Measurements from ENCODE around the gene IL25. TPM values are rescaled to one million over a fixed set of nuclear protein-coding genes. Genes with fewer than 3 reads are reported as not detected.
"Not testable (repeated sequence)": the region's sequence is repeated elsewhere in the genome, so short reads cannot be mapped to it uniquely, and the experiment has no call there.

Gene IL25
- total RNA-seq, 1 donor from 2014 or later: not detected

DNA sequence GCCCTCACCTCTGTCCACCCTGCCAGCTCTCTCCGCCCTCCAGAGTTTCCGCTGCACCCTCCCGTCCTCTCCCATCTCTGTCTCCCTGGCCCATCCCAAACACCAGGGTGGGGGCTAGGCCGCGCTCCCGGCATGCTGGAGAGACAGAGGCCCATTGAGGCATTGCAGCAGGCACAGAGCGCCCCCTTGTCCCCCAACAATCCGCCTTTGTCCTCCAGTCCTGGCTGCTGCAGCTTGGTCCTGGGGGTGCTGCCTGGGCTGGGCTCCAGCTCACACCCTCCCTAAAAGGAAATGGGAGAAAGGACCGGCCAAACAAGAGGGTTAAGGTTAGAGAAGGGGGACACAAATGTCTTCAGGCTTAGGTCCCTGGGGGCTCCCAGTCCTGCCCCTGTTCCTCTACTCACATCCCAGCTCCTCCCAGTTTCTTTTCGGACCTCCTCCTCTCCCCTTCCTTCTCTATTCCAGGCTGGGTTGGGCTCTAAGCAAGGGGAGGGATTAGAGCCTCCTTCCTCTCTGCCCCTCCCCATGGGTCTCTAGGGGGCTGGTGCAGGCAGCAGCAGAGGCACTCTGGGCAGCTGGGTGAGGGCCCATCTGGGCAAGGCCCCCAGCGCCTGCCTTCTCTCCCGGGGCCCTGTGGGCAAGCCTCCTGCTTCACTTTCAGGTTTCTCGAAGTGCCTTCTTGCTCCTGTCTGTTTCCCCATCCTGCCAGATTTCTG, 4.0 kb downstream of the IL25 start, which contains the start of gene CMTM5:
TSS of gene CMTM5 (plus strand) at position 565 of the 716 bp plus-strand sequence. CDS start 206 bp downstream, outside the sequence.
- ATAC-seq: no peak

DNA sequence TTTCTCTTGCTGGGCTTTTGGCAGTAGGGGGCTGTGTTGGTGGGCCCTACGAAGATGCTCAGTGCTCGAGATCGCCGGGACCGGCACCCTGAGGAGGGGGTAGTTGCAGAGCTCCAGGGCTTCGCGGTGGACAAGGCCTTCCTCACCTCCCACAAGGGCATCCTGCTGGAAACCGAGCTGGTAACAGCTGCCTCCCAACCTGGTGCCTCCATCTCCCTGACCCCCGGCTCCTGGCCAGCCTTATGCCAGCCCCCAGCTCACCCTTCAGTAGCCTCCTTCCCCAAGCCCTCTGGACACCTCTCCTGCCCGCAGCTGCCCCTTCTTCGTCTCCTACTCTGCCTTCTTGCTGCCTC, 4.6 kb downstream of the IL25 start:
- ATAC-seq: no peak

DNA sequence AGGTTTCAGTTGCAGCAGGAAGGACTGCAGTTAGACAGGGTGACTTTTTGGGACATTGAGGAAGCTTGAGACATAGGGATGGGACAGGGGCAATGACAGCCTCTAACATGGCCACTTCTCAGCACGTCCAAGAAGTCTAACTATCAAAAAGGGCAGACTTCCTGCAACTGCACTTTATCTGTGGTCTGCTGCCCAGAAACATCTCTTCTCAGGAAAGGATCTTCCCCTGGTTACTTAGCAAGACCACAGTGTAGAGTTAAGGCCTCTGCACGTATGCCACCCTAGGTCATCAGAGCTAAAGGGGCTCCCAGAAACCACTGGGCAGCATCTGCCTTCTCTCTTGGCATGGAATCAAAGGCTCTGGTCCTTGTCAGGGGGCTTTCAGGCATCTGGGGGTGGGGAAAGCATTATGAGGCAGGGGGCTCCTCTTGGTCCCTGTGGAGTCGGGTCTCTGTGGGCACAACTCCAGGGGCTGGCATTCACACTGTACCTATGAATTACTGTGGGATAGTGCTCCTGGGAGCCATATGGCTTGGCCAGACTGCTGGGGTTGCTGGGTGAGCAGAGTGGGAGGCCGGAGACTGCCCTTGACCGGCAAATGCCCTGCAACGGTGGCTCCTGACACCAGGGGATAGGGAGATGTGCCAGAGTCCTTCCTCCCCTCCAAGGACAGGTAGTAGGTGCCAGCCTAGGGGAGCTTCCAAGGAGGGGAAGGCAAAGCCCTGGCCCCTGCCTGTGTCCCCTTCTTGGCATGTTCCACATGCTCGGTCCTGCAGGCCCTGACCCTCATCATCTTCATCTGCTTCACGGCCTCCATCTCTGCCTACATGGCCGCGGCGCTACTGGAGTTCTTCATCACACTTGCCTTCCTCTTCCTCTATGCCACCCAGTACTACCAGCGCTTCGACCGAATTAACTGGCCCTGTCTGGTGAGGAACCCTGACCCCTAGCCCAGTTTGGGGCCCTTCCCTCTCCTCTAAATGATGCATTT, 5.3 kb downstream of the IL25 start:
- ATAC-seq: no peak

DNA sequence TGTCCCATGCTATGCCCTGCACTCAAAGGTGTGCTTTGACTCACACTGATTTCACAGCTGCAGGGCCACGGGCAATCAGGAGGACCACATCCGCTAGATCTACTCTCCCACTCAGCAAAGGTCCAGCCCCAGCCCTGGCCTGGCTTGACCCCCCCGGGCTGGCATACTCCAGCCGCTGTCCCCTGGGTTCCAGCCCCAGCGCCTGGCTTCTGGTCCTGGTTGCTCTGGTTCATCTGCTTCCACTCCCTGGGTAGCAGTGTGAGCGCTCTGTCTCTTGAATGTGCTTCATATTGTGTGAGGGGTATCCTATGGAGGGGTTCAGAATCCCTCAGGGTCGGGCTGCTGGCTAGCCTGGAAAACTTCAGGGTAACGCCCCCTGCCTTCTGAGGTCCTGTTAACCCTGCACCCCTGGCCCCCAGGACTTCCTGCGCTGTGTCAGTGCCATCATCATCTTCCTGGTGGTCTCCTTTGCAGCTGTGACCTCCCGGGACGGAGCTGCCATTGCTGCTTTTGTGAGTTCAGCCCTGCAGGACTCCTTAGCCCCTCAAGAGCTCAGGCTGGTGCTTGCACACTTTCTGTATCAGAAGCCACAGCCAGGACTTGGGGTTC, 6.1 kb downstream of the IL25 start:
- no peak for ATAC-seq

DNA sequence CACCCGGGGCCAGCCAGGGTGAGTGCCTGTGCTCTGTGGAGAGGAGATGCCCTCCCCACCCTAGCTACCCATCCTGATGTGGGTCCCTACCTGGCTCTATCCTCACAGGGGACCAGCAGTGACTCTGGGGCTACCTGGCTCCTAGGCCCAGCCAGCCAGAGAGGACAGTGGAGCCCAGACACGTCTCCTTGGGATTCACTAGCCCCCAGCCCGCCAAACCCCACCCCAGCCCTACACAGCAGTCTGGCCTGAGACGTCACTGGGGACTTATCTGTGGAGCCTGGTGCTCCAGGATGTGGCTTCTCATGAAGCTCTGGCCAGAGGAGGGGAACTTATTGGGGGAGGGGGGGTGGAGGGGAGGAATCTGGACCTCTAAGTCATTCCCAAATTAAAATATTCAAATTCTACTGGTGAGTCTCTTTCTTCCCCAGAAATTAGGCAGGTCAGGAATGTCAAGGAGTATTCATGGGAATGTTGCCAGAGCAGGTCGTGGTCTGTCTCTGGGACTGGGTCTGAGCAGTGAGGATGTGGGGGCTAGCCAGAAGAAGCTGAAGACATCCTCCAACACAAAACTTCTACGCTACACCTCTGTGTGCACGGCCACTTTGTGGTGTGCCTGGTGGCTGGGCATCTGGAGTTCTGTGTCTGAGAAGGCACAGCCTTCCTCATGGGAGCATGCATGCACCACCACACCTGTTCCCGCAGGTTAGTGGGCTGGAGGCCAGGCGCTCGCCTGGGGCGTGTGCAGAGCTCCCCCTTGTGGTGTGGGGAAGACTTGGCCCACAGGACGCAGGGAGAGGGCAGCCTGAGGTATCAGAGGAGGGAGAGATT, 7.0 kb downstream of the IL25 start:
- peak; percentile 96 for ATAC-seq

DNA sequence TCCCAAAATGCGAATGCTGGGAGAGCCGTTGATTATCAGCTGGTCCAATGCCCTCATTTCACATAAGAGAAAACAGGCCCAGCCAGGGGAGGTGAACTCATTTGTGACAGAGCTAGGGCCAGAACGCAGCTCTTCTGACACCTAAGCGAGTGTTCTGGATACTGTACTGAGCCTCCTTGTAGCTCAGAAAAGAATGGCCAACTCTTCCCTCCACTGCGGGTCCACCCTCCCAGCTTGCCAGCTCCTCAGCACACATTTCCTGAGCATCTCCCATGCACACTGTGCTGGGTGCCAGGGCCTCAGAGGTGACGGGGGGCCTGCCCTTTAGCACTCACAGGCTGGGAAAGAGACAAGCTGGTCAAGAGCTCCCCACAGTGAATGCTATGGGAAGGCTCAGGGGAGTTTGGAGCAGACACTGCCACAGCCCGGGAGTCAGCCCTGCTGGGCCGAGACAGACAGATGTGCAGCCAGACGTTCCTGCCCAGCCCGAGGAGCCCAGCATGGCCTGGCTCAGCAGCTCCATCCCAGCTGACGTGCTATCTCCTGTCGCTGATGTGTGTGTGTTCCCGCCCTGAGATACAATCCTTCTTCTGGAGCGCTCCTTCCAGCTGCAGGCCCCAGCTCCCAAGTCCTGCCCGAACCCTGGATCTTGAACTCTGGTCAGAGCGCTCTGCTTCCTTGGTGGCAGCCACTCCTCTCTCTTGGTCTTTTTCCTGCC, 7.7 kb downstream of the IL25 start:
- no peak for ATAC-seq

DNA sequence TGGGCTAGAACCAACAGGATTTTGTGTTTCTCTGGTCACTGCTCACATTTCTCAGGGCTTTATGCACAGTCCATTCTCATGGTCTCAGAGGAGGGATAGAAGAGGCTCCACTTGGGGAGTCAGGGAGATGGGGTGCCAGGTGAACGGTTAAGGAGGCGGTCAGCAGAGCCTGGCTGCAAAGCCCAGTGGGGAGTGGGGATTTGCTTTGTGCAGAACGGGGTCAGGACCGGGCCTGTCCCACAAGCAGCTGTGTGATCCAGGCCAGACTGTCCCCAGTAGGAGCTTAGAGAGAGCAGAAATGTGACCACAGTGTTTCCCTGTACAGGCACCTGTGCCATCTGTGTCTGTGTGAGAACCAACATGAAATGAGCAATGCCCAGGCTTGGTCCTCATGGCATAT, 8.4 kb downstream of the IL25 start:
- no peak for ATAC-seq

DNA sequence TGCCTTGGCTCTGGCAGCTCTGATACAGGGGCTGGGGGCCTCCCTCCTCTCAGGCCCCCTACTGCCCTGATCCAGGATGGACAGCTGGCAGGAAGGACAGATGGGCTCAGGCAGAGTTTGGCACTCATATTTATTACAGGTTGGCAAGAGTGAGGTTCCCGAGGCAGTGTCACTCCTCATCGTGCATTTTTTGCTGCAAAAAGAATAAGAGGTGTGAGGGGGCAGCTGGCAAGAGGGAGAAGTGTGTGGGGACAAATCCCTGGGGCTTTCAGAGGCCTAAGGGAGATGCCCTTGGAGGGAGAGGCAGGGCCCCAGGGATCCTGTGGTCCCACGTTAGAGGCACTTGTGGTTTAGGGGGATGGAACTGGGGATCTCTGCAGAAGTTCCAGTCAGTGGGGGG, 9.3 kb downstream of the IL25 start:
- ATAC-seq: no peak

DNA sequence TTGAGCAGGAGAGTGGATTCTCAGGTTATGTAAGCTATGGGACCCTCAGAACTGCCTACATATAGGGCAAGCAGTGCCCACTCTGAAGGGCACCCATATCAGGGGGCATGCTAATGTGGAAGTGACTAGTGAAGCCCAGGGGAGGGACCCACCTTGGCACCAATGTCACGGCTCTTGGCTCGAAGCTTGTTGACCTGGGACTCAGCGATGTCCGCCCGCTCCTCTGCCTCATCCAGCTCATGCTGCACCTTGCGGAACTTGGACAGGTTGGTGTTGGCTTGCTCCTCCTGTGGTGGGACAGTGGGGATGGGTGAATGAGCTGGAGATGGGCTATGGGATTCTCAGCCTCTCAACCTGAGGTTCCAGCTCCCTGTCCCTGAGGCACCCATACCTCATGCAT, 9.7 kb downstream of the IL25 start:
- ATAC-seq: no peak

DNA sequence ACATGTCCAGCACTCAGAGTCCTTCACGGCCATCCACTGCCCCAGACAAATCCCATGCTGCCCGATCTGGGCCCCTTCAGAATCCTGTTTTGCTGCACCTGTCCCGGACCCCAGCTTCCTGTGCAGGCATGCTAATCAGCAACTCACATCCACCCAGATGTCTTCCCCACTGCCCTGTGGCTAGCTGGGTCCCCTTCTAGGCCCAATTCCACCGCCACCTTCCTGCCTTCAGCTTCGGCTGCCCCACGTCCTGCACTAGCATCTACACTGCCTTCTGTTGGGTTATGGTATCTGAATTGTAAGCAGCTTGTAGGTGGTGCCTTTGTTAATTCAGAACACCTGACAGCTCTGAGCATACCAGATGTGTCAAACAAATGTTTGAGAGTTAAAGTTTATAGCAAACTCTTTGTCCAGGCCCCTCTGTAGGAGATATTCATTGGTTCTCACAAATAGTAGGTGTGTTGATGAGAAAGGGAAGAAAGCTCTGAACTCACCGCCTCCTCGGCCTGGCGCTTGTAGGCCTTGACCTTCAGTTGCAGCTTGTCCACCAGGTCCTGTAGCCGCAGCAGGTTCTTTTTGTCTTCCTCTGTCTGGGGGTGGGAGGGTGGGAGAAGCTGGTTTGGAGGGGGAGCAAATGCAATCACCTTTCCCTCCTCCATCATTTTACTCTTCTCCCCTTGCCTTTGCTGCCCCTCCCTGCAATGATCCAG, 10.3 kb downstream of the IL25 start:
- no peak for ATAC-seq

DNA sequence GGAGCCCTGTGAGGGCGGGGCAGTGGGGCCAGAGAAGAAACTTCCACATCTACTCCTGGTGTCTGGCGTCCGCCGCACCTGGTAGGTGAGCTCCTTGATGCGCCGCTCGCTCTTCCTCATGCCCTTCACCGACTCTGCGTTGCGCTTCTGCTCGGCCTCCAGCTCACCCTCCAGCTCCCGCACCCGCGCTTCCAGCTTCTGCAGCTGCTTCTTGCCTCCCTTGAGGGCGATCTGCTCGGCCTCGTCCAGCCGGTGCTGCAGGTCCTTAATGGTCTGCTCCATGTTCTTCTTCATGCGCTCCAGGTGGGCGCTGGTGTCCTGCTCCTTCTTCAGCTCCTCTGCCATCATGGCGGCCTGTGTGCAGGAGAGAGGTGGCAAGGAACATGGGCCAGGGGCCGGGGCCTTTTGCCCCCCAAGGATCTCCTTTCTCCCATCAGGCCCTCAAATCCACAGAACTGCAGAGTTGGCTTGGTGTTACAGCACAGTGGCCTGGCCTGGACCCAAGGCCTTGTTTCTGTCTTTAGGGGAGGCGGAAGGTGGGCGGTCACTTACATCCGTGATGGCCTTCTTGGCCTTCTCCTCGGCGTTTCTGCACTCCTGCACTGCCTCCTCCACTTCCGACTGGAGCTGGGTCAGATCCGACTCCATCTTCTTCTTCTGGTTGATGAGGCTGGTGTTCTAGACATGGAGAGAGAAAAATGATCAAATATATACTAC, 11.9 kb downstream of the IL25 start:
- ATAC-seq: no peak

DNA sequence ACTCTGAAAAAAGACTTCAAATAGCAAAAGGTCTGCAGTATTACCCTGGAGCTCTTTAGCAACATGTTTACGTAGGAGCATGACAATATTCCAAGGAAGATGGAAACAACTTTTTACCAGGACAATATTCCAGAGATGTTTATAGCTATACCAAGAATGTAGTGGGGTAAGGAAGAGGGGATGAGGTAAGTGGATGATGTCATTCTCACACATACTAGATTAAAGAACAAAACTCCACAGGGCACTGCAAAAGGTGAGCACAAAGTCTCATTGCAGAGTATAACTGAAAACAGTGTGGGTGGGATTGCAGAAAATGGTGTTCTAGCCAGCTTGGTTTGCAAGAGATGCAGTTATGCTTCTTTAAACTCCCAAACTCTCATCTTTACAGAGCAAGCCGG, 12.6 kb downstream of the IL25 start:
- ATAC-seq: no peak

DNA sequence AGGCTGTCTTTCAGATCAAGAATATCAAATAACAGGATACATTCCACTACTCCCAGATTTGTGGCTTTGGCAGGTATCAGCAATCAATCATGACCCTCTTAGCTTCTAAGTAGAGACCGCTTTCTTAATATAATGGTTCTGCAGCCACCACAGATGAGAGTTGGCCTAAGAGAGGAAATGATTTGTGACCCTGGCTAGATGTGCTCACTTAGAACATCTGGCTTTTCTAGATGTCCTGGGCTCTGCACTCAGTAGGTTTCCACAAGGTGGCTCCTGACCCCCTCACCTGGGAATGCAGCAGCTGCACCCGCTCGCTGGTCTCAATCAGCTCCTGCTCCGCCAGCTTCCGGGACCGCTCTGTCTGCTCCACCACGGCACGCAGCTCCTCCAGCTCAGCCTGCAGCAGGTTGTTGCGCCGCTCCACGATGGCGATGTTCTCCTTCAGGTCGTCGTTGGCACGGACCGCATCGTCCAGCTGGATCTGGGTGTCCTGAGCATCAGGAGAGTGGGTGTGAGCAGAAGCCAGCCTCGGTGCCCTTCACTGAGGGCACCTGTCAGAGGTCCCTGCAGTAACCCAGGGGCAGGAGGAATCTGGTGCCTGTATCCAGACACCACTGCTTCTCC, 13.1 kb downstream of the IL25 start:
- no peak for ATAC-seq

DNA sequence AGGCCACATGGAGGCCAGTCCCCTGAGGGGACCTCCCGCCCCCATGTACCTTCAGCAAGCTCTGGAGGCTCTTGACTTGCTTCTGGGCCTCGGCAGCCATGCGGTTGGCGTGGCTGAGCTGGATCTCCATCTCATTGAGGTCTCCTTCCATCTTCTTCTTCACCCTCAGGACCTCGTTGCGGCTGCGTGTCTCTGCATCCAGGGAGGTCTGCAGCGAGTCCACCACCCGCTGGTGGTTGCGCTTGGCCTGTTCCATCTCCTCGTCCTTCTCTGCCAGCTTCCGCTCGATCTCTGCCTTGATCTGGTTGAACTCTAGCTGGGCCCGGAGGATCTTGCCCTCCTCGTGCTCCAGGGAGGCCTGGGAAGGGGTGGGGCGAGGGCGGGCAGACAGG, 13.7 kb downstream of the IL25 start:
- not testable (repeated sequence) for ATAC-seq

DNA sequence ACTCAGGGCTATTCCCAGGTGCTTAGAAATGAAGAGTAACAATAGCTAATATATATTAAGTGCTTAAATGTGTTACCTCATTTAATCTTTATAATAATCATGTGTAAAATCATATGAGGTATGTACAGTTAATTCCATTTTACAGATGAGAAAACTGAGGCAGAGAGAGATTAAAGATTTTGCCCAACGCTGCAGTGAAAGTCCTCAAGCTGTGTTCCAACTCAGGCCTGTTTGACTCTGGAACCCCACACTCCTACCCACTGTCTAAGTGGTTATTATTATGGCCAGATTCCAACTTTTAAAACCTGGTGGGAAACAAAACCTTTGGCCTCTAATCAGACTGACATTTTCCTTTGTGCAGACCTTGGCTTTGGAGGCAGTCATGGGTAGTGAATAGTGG, 14.4 kb downstream of the IL25 start:
- ATAC-seq: no peak

DNA sequence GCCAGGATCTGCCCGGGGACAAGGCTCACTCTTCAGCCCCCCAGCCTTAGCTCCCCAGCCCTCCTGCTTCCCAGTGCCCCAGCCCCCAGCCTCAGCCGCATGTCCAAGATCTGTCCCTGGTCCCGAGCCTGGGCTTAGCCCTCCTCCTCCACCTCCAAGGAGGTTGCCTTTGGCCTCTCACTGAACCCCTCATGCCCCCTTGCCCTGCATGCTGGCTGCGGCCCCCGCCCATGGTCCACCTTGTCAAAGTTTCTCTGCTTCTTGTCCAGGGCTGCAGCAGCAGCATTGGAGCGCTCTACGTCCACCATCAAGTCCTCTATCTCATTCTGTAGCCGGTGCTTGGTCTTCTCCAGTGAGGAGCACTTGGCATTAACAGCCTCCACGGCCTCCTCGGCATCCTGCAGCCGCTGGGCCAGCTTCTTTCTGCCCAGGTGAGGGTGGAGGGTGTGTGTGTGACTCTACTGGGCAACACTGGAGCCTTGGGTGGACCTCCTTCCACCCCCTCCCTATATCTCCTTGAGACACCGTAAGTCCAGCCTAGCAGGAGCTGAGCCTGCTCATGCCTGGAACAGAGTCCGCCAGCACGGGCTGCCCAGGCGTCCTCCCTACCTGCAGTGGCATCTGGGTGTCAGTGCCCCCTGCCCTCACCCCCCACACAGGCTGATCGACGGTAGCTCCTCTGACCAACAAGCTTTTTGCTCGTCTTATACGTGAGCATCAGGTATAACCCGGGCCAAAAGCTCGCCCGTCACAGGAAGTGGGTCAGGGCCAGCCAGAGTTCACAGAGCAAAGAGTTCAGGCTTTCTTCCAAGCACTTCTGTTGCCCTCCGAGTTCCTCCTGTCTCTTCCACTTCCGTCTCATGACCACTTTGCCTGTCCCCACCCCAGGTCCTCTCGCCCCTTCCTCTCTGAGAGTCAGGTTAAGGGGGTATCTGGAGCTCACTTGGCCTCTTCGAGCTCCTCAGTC, 15.6 kb downstream of the IL25 start:
- no peak for ATAC-seq

DNA sequence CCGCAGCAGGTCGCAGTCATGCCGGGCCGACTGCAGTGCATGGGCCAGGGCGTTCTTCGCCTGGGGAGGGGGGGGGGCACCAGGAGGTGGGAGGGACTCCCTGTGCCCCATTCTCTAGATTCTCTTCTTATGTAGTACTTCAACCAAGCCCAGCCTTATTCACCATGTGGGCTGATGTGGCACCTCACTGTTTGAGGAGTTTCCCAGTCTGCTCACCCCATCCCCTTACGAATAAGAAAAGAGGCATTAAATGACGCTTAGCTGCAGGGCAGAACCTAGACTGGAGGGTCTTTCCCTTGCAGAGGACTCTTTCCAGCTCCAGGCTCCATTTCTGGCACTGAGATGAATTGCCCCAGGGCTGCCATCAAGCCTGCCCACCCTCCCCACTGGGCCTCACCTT, 16.4 kb downstream of the IL25 start:
- no peak for ATAC-seq

DNA sequence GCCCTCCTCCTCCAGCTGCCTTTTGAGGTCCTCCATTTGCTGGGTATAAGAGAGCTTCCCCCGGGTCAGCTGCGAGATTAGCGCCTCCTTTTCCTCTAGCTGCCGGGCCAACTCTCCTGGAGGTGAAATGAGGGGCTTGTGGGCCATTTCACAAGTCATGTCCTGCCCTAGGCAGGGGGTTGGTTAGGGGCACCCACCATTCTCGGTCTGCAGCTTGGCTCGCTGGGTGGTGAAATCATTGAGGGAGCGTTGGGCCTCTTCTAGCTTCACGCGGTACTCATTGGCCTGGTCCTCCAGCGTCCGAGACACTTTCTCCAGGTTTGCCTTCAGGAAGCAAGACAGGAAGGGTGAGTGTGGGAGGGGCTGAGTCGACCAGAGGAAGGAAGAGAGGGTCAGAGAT, 16.8 kb downstream of the IL25 start:
- no peak for ATAC-seq

DNA sequence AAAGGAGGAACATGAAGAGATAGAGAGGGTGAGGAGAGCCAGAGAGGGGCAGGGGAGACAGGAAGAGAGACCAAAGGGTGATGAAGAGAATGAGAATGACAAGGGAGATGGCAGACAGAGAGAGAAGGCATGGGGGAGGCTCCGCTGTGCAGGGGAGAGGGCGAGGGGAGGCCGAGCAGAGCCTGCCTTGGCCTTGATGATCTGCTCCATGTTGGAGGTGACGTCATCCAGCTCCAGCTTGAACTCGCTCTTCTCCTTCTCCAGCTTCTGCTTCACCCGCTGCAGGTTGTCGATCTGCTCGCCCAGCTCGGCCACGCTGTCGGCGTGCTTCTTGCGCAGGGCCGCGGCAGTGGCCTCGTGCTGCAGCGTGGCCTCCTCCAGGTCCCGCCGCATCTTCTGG, 17.3 kb downstream of the IL25 start:
- ATAC-seq: not testable (repeated sequence)
